ENCODE data around the gene ZCCHC18. TPM values are rescaled to one million over a fixed set of nuclear protein-coding genes. Genes with fewer than 3 reads are reported as not detected.

ZCCHC18 gene
- total and polyA plus RNA-seq, 9 donors = 2.1 to 3.5 (median 2.4) TPM

DNA sequence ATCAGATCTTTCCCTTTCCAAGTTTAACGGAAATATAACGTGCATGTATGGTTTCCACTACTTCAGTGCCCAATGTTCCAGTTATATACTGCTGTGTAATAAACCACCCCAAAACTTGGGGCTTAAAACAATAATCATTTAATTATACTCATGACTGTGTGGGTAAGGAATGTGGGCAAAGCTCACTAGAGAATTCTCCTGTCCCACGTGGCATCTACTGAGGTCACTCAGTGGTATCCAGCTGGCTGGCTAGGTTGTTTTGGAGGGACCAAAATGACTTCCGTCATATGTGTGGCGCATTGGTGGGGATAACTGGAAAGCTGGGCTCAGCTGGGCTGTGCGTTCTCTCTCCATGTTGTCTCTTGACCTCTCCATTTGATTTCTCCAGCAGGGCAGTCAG is 18.5 kb downstream of the ZCCHC18 start:
- WGBS (ENCODE audit: insufficient coverage) = no CpG with 5 or more reads among the region's 6 CpGs
- Histone ChIP-seq H3K4me1 (ENCODE audit: control insufficient read depth, insufficient read depth, low read length) (no peaks in the 10 kb centered on the region), H3K36me3 (ENCODE audit: control insufficient read depth, insufficient read depth, low read length) (peaks cover 5% of the 10 kb centered on the region), H3K27me3 (ENCODE audit: control insufficient read depth, insufficient read depth, low read length) (peaks cover 13% of the 10 kb centered on the region), H3K9me3 (replicated peaks; ENCODE audit: control insufficient read depth, low read depth, low read length) (no peaks in the 10 kb centered on the region), H3K27ac (ENCODE audit: low read length) (no peak overlapping the region), H3K4me3 (ENCODE audit: low read length) (no peak overlapping the region)
- no peak for DNase-seq

GRCh38 chrX:104134583-104135261 is 22.4 kb downstream of the ZCCHC18 start:
- Histone ChIP-seq H3K4me1 (ENCODE audit: control insufficient read depth, insufficient read depth, low read length) (peaks cover 2% of the 10 kb centered on the region), H3K9me3 (replicated peaks; ENCODE audit: control insufficient read depth, low read depth, low read length) (no peaks in the 10 kb centered on the region), H3K4me3 (ENCODE audit: low read length) (no peak overlapping the region), H3K27ac (ENCODE audit: low read length) (no peak overlapping the region), H3K27me3 (ENCODE audit: control insufficient read depth, insufficient read depth, low read length) (peaks cover 14% of the 10 kb centered on the region), H3K36me3 (ENCODE audit: control insufficient read depth, insufficient read depth, low read length) (peaks cover 5% of the 10 kb centered on the region)
- DNase-seq = no peak
- 62% methylated on average over 5 of the region's 5 CpGs for WGBS (ENCODE audit: insufficient coverage)

DNA sequence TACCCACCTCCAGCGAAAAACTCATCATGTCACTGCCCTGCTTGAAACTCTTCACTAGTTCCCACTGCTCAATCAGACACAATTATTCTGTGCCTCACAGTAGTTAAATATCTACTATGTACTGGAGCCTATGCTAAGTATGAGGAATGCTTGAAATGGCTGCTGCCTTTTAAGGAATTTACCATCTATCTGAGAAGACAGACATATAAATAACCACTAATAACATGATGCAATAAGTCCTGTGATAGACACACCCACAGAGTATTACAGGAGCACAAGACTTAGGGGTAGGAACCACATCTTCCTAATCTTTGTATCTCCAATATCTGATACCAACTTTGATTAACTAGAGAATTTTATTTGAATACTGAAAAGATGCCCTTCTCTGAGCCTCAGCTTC is 23.4 kb downstream of the ZCCHC18 start:
- no peaks in the 10 kb centered on the region for H3K36me3 ChIP-seq (ENCODE audit: control insufficient read depth, insufficient read depth, low read length)
- H3K4me1 ChIP-seq (ENCODE audit: control insufficient read depth, insufficient read depth, low read length) = peaks cover 2% of the 10 kb centered on the region
- DNase-seq = no peak
- no peak overlapping the region for H3K27ac ChIP-seq (ENCODE audit: low read length)
- H3K27me3 ChIP-seq (ENCODE audit: control insufficient read depth, insufficient read depth, low read length) = peaks cover 14% of the 10 kb centered on the region
- no peaks in the 10 kb centered on the region for H3K9me3 ChIP-seq (replicated peaks; ENCODE audit: control insufficient read depth, low read depth, low read length)
- WGBS (ENCODE audit: insufficient coverage) = no CpG with 5 or more reads among the region's 1 CpG
- H3K4me3 ChIP-seq (ENCODE audit: low read length) = peak overlapping the region; percentile 43

GRCh38 chrX:104136241-104137019 is 24.1 kb downstream of the ZCCHC18 start:
- Histone ChIP-seq H3K4me1 (ENCODE audit: control insufficient read depth, insufficient read depth, low read length) (peaks cover 2% of the 10 kb centered on the region), H3K27me3 (ENCODE audit: control insufficient read depth, insufficient read depth, low read length) (peaks cover 14% of the 10 kb centered on the region), H3K36me3 (ENCODE audit: control insufficient read depth, insufficient read depth, low read length) (no peaks in the 10 kb centered on the region), H3K9me3 (replicated peaks; ENCODE audit: control insufficient read depth, low read depth, low read length) (no peaks in the 10 kb centered on the region), H3K27ac (ENCODE audit: low read length) (peak overlapping the region; percentile 90), H3K4me3 (ENCODE audit: low read length) (peak overlapping the region; percentile 43)
- 16% methylated on average over 7 of the region's 10 CpGs for WGBS (ENCODE audit: insufficient coverage)
- DNase-seq = peak; percentile 94

GRCh38 chrX:104137496-104137895 is 25.2 kb downstream of the ZCCHC18 start:
- Histone ChIP-seq H3K9me3 (replicated peaks; ENCODE audit: control insufficient read depth, low read depth, low read length) (no peaks in the 10 kb centered on the region), H3K4me3 (ENCODE audit: low read length) (no peak overlapping the region), H3K4me1 (ENCODE audit: control insufficient read depth, insufficient read depth, low read length) (peaks cover 2% of the 10 kb centered on the region), H3K27ac (ENCODE audit: low read length) (no peak overlapping the region), H3K27me3 (ENCODE audit: control insufficient read depth, insufficient read depth, low read length) (peaks cover 14% of the 10 kb centered on the region), H3K36me3 (ENCODE audit: control insufficient read depth, insufficient read depth, low read length) (no peaks in the 10 kb centered on the region)
- peak; percentile 11 for DNase-seq
- 73% methylated on average over 2 of the region's 3 CpGs for WGBS (ENCODE audit: insufficient coverage)

DNA sequence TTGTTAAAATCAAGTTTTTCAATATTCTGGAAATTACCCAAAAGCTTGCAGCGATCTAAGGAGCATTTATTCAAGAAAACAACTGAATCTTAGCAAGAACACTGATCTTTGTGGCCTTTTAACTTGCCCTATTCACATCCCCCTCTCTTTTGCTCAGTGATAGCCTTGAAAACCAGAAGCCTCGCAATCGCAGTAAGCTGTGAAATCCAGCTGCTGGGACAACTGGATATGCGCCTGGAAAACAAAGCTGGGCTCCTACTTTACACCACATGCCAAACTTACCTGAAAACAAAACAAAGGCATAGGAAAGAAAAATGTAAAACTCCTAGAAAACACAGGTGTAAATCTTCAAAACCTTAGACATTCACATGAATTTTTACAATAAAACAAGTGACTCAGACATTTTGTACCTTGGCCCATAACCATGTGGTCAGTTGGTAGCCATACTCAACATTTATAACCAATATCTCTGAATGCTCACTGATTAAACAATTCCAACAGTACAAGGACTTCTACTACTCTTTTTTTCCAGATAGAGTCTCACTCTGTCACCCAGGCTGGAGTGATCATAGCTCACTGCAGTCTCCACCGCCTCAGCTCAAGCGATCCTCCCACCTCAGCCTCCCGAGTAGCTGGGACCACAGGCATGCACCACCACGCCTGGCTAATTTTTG is 28.9 kb downstream of the ZCCHC18 start:
- Histone ChIP-seq H3K4me3 (ENCODE audit: low read length) (no peak overlapping the region), H3K4me1 (ENCODE audit: control insufficient read depth, insufficient read depth, low read length) (peaks cover under 1% of the 10 kb centered on the region), H3K27ac (ENCODE audit: low read length) (no peak overlapping the region), H3K27me3 (ENCODE audit: control insufficient read depth, insufficient read depth, low read length) (peaks cover 5% of the 10 kb centered on the region), H3K9me3 (replicated peaks; ENCODE audit: control insufficient read depth, low read depth, low read length) (no peaks in the 10 kb centered on the region), H3K36me3 (ENCODE audit: control insufficient read depth, insufficient read depth, low read length) (no peaks in the 10 kb centered on the region)
- no peak for DNase-seq
- 79% methylated on average over 6 of the region's 8 CpGs for WGBS (ENCODE audit: insufficient coverage)

GRCh38 chrX:104151037-104151436 is 38.7 kb downstream of the ZCCHC18 start:
- Histone ChIP-seq H3K36me3 (ENCODE audit: control insufficient read depth, insufficient read depth, low read length) (no peaks in the 10 kb centered on the region), H3K4me3 (ENCODE audit: low read length) (no peak overlapping the region), H3K9me3 (replicated peaks; ENCODE audit: control insufficient read depth, low read depth, low read length) (no peaks in the 10 kb centered on the region), H3K27ac (ENCODE audit: low read length) (no peak overlapping the region), H3K4me1 (ENCODE audit: control insufficient read depth, insufficient read depth, low read length) (peaks cover 3% of the 10 kb centered on the region), H3K27me3 (ENCODE audit: control insufficient read depth, insufficient read depth, low read length) (peaks cover 9% of the 10 kb centered on the region)
- WGBS (ENCODE audit: insufficient coverage) = 17% methylated on average over 1 of the region's 1 CpG
- no peak for DNase-seq

DNA sequence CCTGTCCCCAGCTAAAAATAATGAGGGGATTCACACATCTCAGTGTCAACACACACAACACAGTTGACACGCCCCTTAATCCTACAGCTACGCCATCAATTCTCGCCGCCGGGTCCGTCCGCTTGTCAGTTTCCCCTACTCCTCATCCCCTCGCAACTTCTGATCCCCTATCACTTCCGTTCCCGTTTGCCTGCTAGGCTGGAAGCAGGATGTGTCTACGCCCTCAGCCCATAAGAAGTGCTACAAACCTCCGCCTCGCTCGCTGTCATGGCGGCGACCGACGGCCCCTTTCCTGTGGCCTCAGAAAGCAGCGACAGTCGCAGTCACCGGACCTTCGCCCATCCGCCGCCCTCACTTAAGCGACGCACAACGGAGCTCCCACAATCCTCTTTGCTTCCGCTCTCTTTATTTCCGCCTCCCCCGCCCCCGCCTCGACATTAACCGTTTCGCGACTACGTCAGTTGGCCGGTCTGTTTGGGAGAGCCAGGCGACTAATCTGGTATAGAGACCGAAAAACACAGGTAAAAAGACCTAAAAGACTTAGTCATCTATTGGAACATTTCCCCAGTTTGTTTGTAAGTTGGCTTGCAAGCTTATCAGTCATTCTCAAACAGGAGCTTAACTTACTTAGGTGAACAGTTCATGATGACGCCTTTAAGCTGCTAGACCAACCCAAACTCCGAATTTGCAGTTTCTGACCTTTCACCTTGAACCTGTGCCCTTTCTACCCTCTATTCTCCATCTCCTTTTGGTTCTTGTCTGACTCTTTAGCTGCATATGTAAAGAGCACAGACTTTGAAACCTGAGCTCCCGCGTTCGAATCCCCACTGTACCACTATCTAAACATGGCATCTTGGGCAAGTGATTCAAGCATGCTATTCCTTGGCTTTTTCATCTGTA is 44.6 kb downstream of the ZCCHC18 start, which contains the start of gene SLC25A53:
Gene SLC25A53 (minus strand): TSS at position 380 of the 900 bp plus-strand sequence. CDS start 51,752 bp downstream, outside the sequence.
- Histone ChIP-seq H3K36me3 (ENCODE audit: control insufficient read depth, insufficient read depth, low read length) (no peaks in the 10 kb centered on the region), H3K9me3 (replicated peaks; ENCODE audit: control insufficient read depth, low read depth, low read length) (no peaks in the 10 kb centered on the region), H3K27ac (ENCODE audit: low read length) (peak within 1 kb of the TSS; percentile 98), H3K27me3 (ENCODE audit: control insufficient read depth, insufficient read depth, low read length) (peaks cover 22% of the 10 kb centered on the region), H3K4me3 (ENCODE audit: low read length) (peak within 1 kb of the TSS; percentile 69), H3K4me1 (ENCODE audit: control insufficient read depth, insufficient read depth, low read length) (peaks cover 3% of the 10 kb centered on the region)
- WGBS (ENCODE audit: insufficient coverage) = 32% methylated on average over 41 of the region's 44 CpGs
- DNase-seq = peak; percentile 92
